OCI-LY3 (cell line): ENCODE data around the gene SAMD8.

Experiments used
- EZH2phosphoT487 ChIP-seq: fragments of 200-600 bp; shearing (Covaris generic); IDR thresholded peaks from 2 replicates; pipeline ENCODE4 v1.6.1; 2018; ENCODE audit warnings: antibody characterized with exemption, mixed run types, low read depth
- TF ChIP-seq, protein P1 (sequence below): fragments of 200-600, 300-600 bp; sonication (generic); IDR thresholded peaks from 2 replicates; pipeline ENCODE4 v1.5.1; 2014; ENCODE audit warnings: antibody characterized with exemption, low read length, low read depth

DNA sequence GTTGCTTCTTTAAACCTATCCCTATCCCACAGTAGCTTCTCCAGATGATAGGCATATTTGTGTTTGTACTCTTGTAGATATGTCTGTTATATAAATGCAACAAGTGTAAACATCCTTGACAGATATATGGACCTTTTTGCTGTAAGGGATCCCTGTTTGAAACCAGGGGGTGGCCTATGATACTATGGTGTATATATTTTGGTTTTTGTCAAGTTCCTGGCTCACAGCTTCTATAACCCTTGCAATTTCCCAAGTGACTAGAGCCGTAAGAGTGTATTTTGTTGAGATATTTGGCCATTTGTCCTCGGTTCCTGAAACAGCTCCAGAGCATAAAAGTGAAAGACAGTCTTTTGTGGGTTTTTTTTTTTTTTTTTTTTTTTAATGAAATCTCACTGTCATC, 114.6 kb downstream of the SAMD8 start:
- TF ChIP-seq, protein P1, sequence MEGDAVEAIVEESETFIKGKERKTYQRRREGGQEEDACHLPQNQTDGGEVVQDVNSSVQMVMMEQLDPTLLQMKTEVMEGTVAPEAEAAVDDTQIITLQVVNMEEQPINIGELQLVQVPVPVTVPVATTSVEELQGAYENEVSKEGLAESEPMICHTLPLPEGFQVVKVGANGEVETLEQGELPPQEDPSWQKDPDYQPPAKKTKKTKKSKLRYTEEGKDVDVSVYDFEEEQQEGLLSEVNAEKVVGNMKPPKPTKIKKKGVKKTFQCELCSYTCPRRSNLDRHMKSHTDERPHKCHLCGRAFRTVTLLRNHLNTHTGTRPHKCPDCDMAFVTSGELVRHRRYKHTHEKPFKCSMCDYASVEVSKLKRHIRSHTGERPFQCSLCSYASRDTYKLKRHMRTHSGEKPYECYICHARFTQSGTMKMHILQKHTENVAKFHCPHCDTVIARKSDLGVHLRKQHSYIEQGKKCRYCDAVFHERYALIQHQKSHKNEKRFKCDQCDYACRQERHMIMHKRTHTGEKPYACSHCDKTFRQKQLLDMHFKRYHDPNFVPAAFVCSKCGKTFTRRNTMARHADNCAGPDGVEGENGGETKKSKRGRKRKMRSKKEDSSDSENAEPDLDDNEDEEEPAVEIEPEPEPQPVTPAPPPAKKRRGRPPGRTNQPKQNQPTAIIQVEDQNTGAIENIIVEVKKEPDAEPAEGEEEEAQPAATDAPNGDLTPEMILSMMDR, result no peak
- TF ChIP-seq EZH2phosphoT487, result no peak
